Bronchial epithelial cell (primary cell): ENCODE data around the gene C22orf31. TPM values are rescaled to one million over a fixed set of nuclear protein-coding genes. Genes with fewer than 3 reads are reported as not detected.

Source experiments
- DNase-seq: peaks from one replicate; pipeline ENCODE4 v3.0.0-alpha.2; 2010; ENCODE audit warnings: low read depth
- FAIRE-seq: peaks from 2 replicates; lab custom pipeline; 2011; peaks lifted over from hg19 to GRCh38; lab: Jason Lieb, UNC
- H3K27me3 ChIP-seq: 2 replicates; pipeline ENCODE4 v1.5.1; 2011; ENCODE audit warnings: low read length; ENCODE audit not compliant: control insufficient read depth, insufficient read depth
- H3K36me3 ChIP-seq: 2 replicates; pipeline ENCODE4 v1.5.1; 2011; ENCODE audit warnings: low read length; ENCODE audit not compliant: control insufficient read depth, insufficient read depth
- H3K4me3 ChIP-seq: 2 replicates; pipeline ENCODE4 v1.5.1; 2011; ENCODE audit warnings: mild to moderate bottlenecking, low read depth, low read length, control low read depth
- CTCF ChIP-seq: IDR thresholded peaks from 2 replicates; pipeline ENCODE4 v1.5.1; 2011; ENCODE audit warnings: mild to moderate bottlenecking, moderate library complexity, low read length, control low read depth, inconsistent platforms; ENCODE audit not compliant: insufficient read depth, severe bottlenecking
- total RNA-seq: library from RNA; depleted of rRNA; stranded (reverse); fragments of >200 nt; gene quantifications from 2 replicates; pipeline ENCODE4 v1.2.1, GENCODE V29; 2014

C22orf31 gene
- total RNA-seq, 1 donor from 2014 or later = not detected

- no peak for TF ChIP-seq CTCF
- Histone ChIP-seq H3K4me3 (no peak overlapping the region), H3K27me3 (no peaks in the 10 kb centered on the region), H3K36me3 (peaks cover under 1% of the 10 kb centered on the region)
- DNase-seq (peak; percentile 36), FAIRE-seq (peak; percentile 62)
Measured at GRCh38 chr22:29093501-29094300, 32.1 kb upstream of the C22orf31 start.

- Histone ChIP-seq H3K27me3 (no peaks in the 10 kb centered on the region), H3K36me3 (no peaks in the 10 kb centered on the region), H3K4me3 (no peak overlapping the region)
- no peak for TF ChIP-seq CTCF
- no peak for FAIRE-seq
- no peak for DNase-seq
Measured at GRCh38 chr22:29093030-29093429, 31.4 kb upstream of the C22orf31 start.

GRCh38 chr22:29092243-29092642 lies 30.6 kb upstream of the C22orf31 start:
- FAIRE-seq (no peak), DNase-seq (no peak)
- no peak for TF ChIP-seq CTCF
- Histone ChIP-seq H3K36me3 (no peaks in the 10 kb centered on the region), H3K27me3 (no peaks in the 10 kb centered on the region), H3K4me3 (no peak overlapping the region)

- FAIRE-seq = no peak
Measured at GRCh38 chr22:29090039-29090438, 28.4 kb upstream of the C22orf31 start.

GRCh38 chr22:29089507-29089906 lies 27.9 kb upstream of the C22orf31 start:
- Histone ChIP-seq H3K4me3 (no peak overlapping the region), H3K36me3 (no peaks in the 10 kb centered on the region), H3K27me3 (no peaks in the 10 kb centered on the region)
- DNase-seq (no peak), FAIRE-seq (no peak)
- TF ChIP-seq CTCF = no peak

More at GRCh38 chr22:29090039-29090438, 28.4 kb upstream of the C22orf31 start:
- DNase-seq = no peak
- H3K4me3 ChIP-seq = no peak overlapping the region
- H3K27me3 ChIP-seq = no peaks in the 10 kb centered on the region
- TF ChIP-seq CTCF = no peak
- H3K36me3 ChIP-seq = no peaks in the 10 kb centered on the region
